Tibial nerve (tissue), 4 donors: ENCODE results near the gene PDIA5.

ENCODE experiments used
- CTCF ChIP-seq, 5 experiments: fragments of 200-600 bp in 3 of 5; fragments of 450-650 bp in 2 of 5; sonication (generic) in 3 of 5; IDR thresholded peaks; one replicate each; pipeline ENCODE4 v1.5.1; 2016 to 2019; ENCODE audit warnings: antibody characterized with exemption in 5 of 5, mild to moderate bottlenecking in 3 of 5, moderate library complexity in 2 of 5
- EP300 ChIP-seq, 2 donors: sonication (generic); formaldehyde crosslinking; IDR thresholded peaks; one replicate each; pipeline ENCODE4 v1.6.1; 2017; ENCODE audit warnings: antibody characterized with exemption in 2 of 2, mild to moderate bottlenecking in 1 of 2
- POLR2A ChIP-seq, 2 donors: fragments of 450-650 bp; IDR thresholded peaks; one replicate each; pipeline ENCODE4 v1.6.1; 2017; ENCODE audit warnings: antibody characterized with exemption in 2 of 2, mild to moderate bottlenecking in 2 of 2, moderate library complexity in 2 of 2

- TF ChIP-seq CTCF (IDR thresholded peaks at IDR 0.05), result no peak
- TF ChIP-seq POLR2A (IDR thresholded peaks at IDR 0.05), result no peak
- no peak for TF ChIP-seq EP300 (IDR thresholded peaks at IDR 0.05)
Measured at GRCh38 chr3:123064914-123065313, 1.9 kb upstream of the PDIA5 start.
